Measurements from ENCODE around the gene FOXP1. TPM values are rescaled to one million over a fixed set of nuclear protein-coding genes. Genes with fewer than 3 reads are reported as not detected.

Gene FOXP1
- total and polyA plus RNA-seq, 2 experiments from 2014 or later: 37.4 to 59.9 TPM

DNA sequence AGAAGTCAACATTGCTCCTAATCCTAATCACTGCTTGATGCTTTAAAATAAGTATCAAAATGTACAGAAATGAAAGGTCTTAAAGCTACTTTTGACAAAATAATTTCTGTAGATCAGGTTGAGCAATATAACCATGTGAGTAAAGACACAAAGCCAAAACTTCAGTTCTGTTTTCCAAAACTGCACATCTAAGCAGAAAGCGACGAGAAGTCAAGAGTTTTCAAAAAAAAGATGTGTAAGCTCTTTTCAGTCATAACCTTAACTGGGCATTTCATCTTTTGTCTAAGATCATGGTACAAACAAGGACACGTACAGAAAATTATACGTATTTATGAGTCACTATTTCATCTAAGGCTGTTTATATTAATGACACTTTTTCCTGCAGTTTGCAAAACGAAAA lies 608.8 kb downstream of the FOXP1 start:
- H3K4me2 ChIP-seq (ENCODE audit: unreplicated experiment): no peak overlapping the region
- H3K9me3 ChIP-seq (ENCODE audit: low read depth): no peaks in the 10 kb centered on the region
- no peaks in the 10 kb centered on the region for H3K27me3 ChIP-seq (replicated peaks; ENCODE audit: insufficient read depth)
- no peak overlapping the region for H3K9ac ChIP-seq
- H3K9me2 ChIP-seq (ENCODE audit: insufficient read depth): no peaks in the 10 kb centered on the region
- H2AFZ ChIP-seq: no peak overlapping the region
- no peaks in the 10 kb centered on the region for H4K20me1 ChIP-seq (ENCODE audit: insufficient read depth)
- H3K27ac ChIP-seq: no peak overlapping the region; the same call in 1 of the 2 replicates
- peaks cover 20% of the 10 kb centered on the region; the same call in 1 of the 2 replicates for H3F3A ChIP-seq (ENCODE audit: insufficient read depth)
- H3K4me1 ChIP-seq (ENCODE audit: insufficient read depth): peaks cover 3% of the 10 kb centered on the region; the same call in 1 of the 2 replicates
- H3K4me3 ChIP-seq: no peak overlapping the region
- peaks cover 53% of the 10 kb centered on the region for H3K79me2 ChIP-seq (ENCODE audit: insufficient read depth)
- no peak for DNase-seq
- peaks cover 60% of the 10 kb centered on the region for H3K36me3 ChIP-seq (ENCODE audit: low read depth)
- no peak for TF ChIP-seq EZH2 (IDR thresholded peaks at IDR 0.05; ENCODE audit: insufficient read depth, poor library complexity, severe bottlenecking)
- no peak for TF ChIP-seq EZH2phosphoT487 (IDR thresholded peaks at IDR 0.05; ENCODE audit: insufficient read depth, low read depth)
- 87 to 88% methylated on average over 5 of the region's 5 CpGs for WGBS, 2 experiments (ENCODE audit: low coverage in 1 of 2, low lambda C conversion rate in 2 of 2, missing lambda C conversion rate in 2 of 2)
- in situ Hi-C loops (cut with MboI): no loop called here

DNA sequence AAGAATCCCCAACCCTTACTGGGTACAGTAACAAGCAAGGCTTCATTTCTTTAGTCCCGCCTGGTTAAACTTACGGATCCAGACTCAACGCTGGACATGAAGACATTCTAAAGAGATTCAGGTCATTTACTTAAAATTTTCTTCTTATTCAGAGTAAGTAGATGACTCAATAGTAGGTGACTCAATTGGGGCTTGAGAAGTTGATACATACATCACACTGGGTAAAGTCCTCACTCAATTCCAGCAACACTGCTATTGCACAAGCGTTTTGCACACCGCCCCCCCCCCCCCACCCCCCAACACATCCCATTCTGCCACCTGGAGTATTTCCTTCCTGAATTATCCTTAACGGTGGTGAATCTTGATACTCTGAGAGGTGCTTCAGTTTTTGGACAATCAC lies 610.0 kb downstream of the FOXP1 start:
- H2AFZ ChIP-seq: no peak overlapping the region
- H3K9me3 ChIP-seq (ENCODE audit: low read depth): no peaks in the 10 kb centered on the region
- peaks cover 3% of the 10 kb centered on the region; the same call in 1 of the 2 replicates for H3K4me1 ChIP-seq (ENCODE audit: insufficient read depth)
- H3K9me2 ChIP-seq (ENCODE audit: insufficient read depth): no peaks in the 10 kb centered on the region
- H3K36me3 ChIP-seq (ENCODE audit: low read depth): peaks cover 68% of the 10 kb centered on the region
- 0 out of 2 replicates have a peak overlapping the region, but pooled peaks have one; percentile 3 for H3K27ac ChIP-seq
- H3K9ac ChIP-seq: no peak overlapping the region
- peaks cover 44% of the 10 kb centered on the region for H3K79me2 ChIP-seq (ENCODE audit: insufficient read depth)
- H3K27me3 ChIP-seq (replicated peaks; ENCODE audit: insufficient read depth): no peaks in the 10 kb centered on the region
- H4K20me1 ChIP-seq (ENCODE audit: insufficient read depth): no peaks in the 10 kb centered on the region
- peak; percentile 76 for DNase-seq
- in situ Hi-C loops (cut with MboI): no loop called here
- TF ChIP-seq EZH2 (IDR thresholded peaks at IDR 0.05; ENCODE audit: insufficient read depth, poor library complexity, severe bottlenecking) (no peak), EZH2phosphoT487 (IDR thresholded peaks at IDR 0.05; ENCODE audit: insufficient read depth, low read depth) (no peak)
- H3F3A ChIP-seq (ENCODE audit: insufficient read depth): peaks cover 20% of the 10 kb centered on the region; the same call in 1 of the 2 replicates
- H3K4me3 ChIP-seq: no peak overlapping the region
- 80 to 83% methylated on average over 4 to 6 of the region's 6 CpGs for WGBS, 2 experiments (ENCODE audit: low coverage in 1 of 2, low lambda C conversion rate in 2 of 2, missing lambda C conversion rate in 2 of 2)
- no peak overlapping the region for H3K4me2 ChIP-seq (ENCODE audit: unreplicated experiment)

DNA sequence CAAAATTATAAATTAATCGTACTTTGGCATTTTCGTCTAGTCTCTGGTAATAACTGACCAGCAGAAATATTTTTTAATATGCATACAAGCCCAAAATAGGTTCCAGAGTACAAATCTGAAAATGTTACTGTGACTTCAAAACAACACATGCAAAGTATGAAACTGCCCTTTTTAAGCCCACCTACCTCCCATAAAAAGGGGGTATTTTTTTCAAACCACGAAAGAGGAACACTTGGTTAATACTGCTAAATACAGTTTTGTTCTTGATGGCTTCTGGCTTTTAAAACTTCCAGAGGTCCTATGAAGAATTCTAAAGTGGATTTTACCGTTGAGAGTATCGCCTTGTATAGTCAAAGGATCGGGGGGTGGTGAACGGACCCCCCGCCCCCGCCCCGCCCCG lies 610.7 kb downstream of the FOXP1 start:
- Histone ChIP-seq H3K79me2 (ENCODE audit: insufficient read depth) (peaks cover 37% of the 10 kb centered on the region), H4K20me1 (ENCODE audit: insufficient read depth) (no peaks in the 10 kb centered on the region), H2AFZ (no peak overlapping the region), H3F3A (ENCODE audit: insufficient read depth) (peaks cover 20% of the 10 kb centered on the region; the same call in 1 of the 2 replicates), H3K4me3 (no peak overlapping the region), H3K27ac (no peak overlapping the region), H3K4me1 (ENCODE audit: insufficient read depth) (peaks cover 3% of the 10 kb centered on the region; the same call in 1 of the 2 replicates), H3K36me3 (ENCODE audit: low read depth) (peaks cover 72% of the 10 kb centered on the region), H3K9me3 (ENCODE audit: low read depth) (no peaks in the 10 kb centered on the region), H3K27me3 (replicated peaks; ENCODE audit: insufficient read depth) (no peaks in the 10 kb centered on the region), H3K4me2 (ENCODE audit: unreplicated experiment) (no peak overlapping the region), H3K9ac (no peak overlapping the region), H3K9me2 (ENCODE audit: insufficient read depth) (no peaks in the 10 kb centered on the region)
- WGBS, 2 experiments (ENCODE audit: low coverage in 1 of 2, low lambda C conversion rate in 2 of 2, missing lambda C conversion rate in 2 of 2): 94% methylated on average over 10 to 11 of the region's 11 CpGs
- no peak for DNase-seq
- in situ Hi-C loops (cut with MboI): no loop called here
- TF ChIP-seq EZH2phosphoT487 (IDR thresholded peaks at IDR 0.05; ENCODE audit: insufficient read depth, low read depth) (no peak), EZH2 (IDR thresholded peaks at IDR 0.05; ENCODE audit: insufficient read depth, poor library complexity, severe bottlenecking) (no peak)

DNA sequence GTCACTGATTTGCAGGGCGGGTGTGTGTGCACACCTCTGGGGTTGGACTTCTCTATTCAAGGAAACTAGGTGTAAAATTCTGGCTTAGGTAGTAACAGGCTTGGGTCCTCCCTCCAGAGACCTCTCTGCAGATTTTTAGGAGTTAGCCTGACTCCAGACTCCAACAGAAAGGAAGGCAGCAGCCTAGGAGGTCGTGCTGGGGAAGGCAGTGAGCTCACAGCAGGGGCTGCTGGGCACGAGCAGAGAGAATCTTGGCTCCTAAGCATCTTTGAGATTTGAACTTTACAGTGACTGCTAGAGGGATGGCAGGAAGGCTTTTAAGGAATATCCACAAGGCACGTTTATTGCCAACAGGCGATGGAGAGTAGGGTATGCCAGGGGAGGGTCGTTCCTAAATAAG lies 612.6 kb downstream of the FOXP1 start:
- Histone ChIP-seq H3K36me3 (ENCODE audit: low read depth) (peaks cover 63% of the 10 kb centered on the region), H3K4me2 (ENCODE audit: unreplicated experiment) (no peak overlapping the region), H2AFZ (no peak overlapping the region), H3K9me3 (ENCODE audit: low read depth) (no peaks in the 10 kb centered on the region), H3K27ac (no peak overlapping the region), H3K4me1 (ENCODE audit: insufficient read depth) (peaks cover 3% of the 10 kb centered on the region; the same call in 1 of the 2 replicates), H3K79me2 (ENCODE audit: insufficient read depth) (peaks cover 21% of the 10 kb centered on the region; the same call in 1 of the 2 replicates), H4K20me1 (ENCODE audit: insufficient read depth) (no peaks in the 10 kb centered on the region), H3K9me2 (ENCODE audit: insufficient read depth) (no peaks in the 10 kb centered on the region), H3F3A (ENCODE audit: insufficient read depth) (peaks cover 20% of the 10 kb centered on the region; the same call in 1 of the 2 replicates), H3K27me3 (replicated peaks; ENCODE audit: insufficient read depth) (no peaks in the 10 kb centered on the region), H3K4me3 (no peak overlapping the region), H3K9ac (no peak overlapping the region)
- no peak for DNase-seq
- TF ChIP-seq EZH2 (IDR thresholded peaks at IDR 0.05; ENCODE audit: insufficient read depth, poor library complexity, severe bottlenecking) (no peak), EZH2phosphoT487 (IDR thresholded peaks at IDR 0.05; ENCODE audit: insufficient read depth, low read depth) (no peak)
- in situ Hi-C loops (cut with MboI): no loop called here
- 79 to 83% methylated on average over 6 of the region's 6 CpGs for WGBS, 2 experiments (ENCODE audit: low coverage in 1 of 2, low lambda C conversion rate in 2 of 2, missing lambda C conversion rate in 2 of 2)
